Stomach (tissue), 4 donors: ENCODE results near the gene SNTA1.

ENCODE experiments used
- EP300 ChIP-seq: sonication (generic); formaldehyde crosslinking; IDR thresholded peaks from one replicate; pipeline ENCODE4 v1.6.1; 2017; ENCODE audit warnings: antibody characterized with exemption
- POLR2A ChIP-seq, 4 donors: fragments of 450-650 bp; IDR thresholded peaks; one replicate each; pipeline ENCODE4 v1.6.1; 2016; ENCODE audit warnings: antibody characterized with exemption in 4 of 4, control low read depth in 2 of 4, mild to moderate bottlenecking in 1 of 4, moderate library complexity in 1 of 4
- POLR2AphosphoS5 ChIP-seq, 3 donors: sonication (generic); formaldehyde crosslinking; IDR thresholded peaks; one replicate each; pipeline ENCODE4 v1.6.1; 2016; ENCODE audit warnings: antibody characterized with exemption in 3 of 3
- TF ChIP-seq, protein P1 (sequence below), 7 experiments: fragments of 450-650 bp in 4 of 7; fragments of 200-600 bp in 3 of 7; sonication (generic) in 3 of 7; IDR thresholded peaks; one replicate each; pipeline ENCODE4 v1.5.1; 2016 to 2019; ENCODE audit warnings: antibody characterized with exemption in 7 of 7, control low read depth in 2 of 7, mild to moderate bottlenecking in 1 of 7

DNA sequence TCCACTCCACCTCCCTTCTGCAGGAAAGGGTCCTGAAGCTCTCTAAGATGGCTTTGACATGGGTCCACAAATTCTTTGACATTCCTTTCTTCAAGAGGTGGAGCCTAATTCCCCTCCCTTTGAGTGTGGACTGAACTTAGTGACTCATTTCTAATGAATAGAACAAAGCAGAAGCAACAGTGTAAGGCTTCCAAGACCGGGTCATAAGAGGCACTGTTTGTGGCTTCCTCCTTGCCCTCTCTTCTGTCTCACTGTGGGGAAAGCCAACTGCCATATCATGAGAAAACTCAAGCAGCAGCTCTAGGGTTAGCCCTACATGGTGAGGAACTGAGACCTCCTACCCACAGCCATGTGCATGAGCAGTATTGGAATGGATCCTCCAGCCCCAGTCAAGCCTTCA, 36.3 kb downstream of the SNTA1 start:
- TF ChIP-seq POLR2A (IDR thresholded peaks at IDR 0.05) (no peak), POLR2AphosphoS5 (IDR thresholded peaks at IDR 0.05) (no peak), EP300 (no peak)
- TF ChIP-seq, protein P1, sequence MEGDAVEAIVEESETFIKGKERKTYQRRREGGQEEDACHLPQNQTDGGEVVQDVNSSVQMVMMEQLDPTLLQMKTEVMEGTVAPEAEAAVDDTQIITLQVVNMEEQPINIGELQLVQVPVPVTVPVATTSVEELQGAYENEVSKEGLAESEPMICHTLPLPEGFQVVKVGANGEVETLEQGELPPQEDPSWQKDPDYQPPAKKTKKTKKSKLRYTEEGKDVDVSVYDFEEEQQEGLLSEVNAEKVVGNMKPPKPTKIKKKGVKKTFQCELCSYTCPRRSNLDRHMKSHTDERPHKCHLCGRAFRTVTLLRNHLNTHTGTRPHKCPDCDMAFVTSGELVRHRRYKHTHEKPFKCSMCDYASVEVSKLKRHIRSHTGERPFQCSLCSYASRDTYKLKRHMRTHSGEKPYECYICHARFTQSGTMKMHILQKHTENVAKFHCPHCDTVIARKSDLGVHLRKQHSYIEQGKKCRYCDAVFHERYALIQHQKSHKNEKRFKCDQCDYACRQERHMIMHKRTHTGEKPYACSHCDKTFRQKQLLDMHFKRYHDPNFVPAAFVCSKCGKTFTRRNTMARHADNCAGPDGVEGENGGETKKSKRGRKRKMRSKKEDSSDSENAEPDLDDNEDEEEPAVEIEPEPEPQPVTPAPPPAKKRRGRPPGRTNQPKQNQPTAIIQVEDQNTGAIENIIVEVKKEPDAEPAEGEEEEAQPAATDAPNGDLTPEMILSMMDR (IDR thresholded peaks at IDR 0.05): no peak
